CD8-positive, alpha-beta memory T cell (primary cell): Measurements from ENCODE around the gene DAB1. TPM values are rescaled to one million over a fixed set of nuclear protein-coding genes. Genes with fewer than 3 reads are reported as not detected.

Experiments used
- CTCF ChIA-PET: fragments of 350-600 bp; sonication (Branson Sonifier 250); formaldehyde crosslinking; loops from one replicate; lab custom pipeline; 2021; ENCODE audit warnings: antibody characterized with exemption; lab: Charles Lee
- POLR2A ChIA-PET: fragments of 350-600 bp; sonication (Branson Sonifier 250); formaldehyde crosslinking; loops from one replicate; lab custom pipeline; 2021; ENCODE audit warnings: antibody characterized with exemption; lab: Charles Lee
- DNase-seq, 5 donors: peaks; one replicate each; pipeline versions ENCODE4 v3.0.0 to v3.0.0-alpha.2; 2020 to 2022; ENCODE audit warnings: mixed read lengths in 1 of 5
- H3K27ac ChIP-seq: one replicate; pipeline ENCODE4 v1.7.0; 2013; ENCODE audit warnings: low read depth, mild to moderate bottlenecking, low read length, moderate library complexity
- H3K27me3 ChIP-seq: 2 replicates; pipeline ENCODE4 v1.7.0; 2013; ENCODE audit warnings: low read length, mild to moderate bottlenecking; ENCODE audit not compliant: insufficient read depth, poor library complexity, severe bottlenecking
- H3K36me3 ChIP-seq: 2 replicates; pipeline ENCODE4 v1.7.0; 2013; ENCODE audit warnings: mild to moderate bottlenecking, low read length, moderate library complexity; ENCODE audit not compliant: insufficient read depth
- H3K4me1 ChIP-seq: 2 replicates; pipeline ENCODE4 v1.7.0; 2013; ENCODE audit warnings: mild to moderate bottlenecking, low read length, moderate library complexity; ENCODE audit not compliant: insufficient read depth
- H3K4me3 ChIP-seq: 2 replicates; pipeline ENCODE4 v1.7.0; 2013; ENCODE audit warnings: mild to moderate bottlenecking, low read length
- H3K9me3 ChIP-seq: 2 replicates; pipeline ENCODE4 v1.7.0; 2013; ENCODE audit warnings: mild to moderate bottlenecking, low read length
- H3K27ac Mint-ChIP-seq, 8 donors: one replicate each; pipeline ENCODE4 v1.8.0; 2020 to 2021; ENCODE audit warnings: mixed read lengths in 8 of 8, mild to moderate bottlenecking in 6 of 8, inconsistent platforms in 3 of 8, moderate library complexity in 3 of 8
- H3K27me3 Mint-ChIP-seq, 2 donors: one replicate each; pipeline ENCODE4 v1.8.0; 2020 to 2021; ENCODE audit warnings: mixed read lengths in 2 of 2, mild to moderate bottlenecking in 1 of 2, moderate library complexity in 1 of 2
- H3K36me3 Mint-ChIP-seq, 3 donors: one replicate each; pipeline ENCODE4 v1.8.0; 2020 to 2021; ENCODE audit warnings: mixed read lengths in 3 of 3, inconsistent platforms in 1 of 3, mild to moderate bottlenecking in 1 of 3
- H3K4me1 Mint-ChIP-seq, 3 donors: one replicate each; pipeline ENCODE4 v1.8.0; 2020 to 2021; ENCODE audit warnings: mixed read lengths in 3 of 3, inconsistent platforms in 1 of 3, mild to moderate bottlenecking in 1 of 3
- H3K4me3 Mint-ChIP-seq, 7 donors: one replicate each; pipeline ENCODE4 v1.8.0; 2020 to 2021; ENCODE audit warnings: mixed read lengths in 7 of 7, mild to moderate bottlenecking in 6 of 7, moderate library complexity in 4 of 7, inconsistent platforms in 2 of 7
- H3K9me3 Mint-ChIP-seq, 5 donors: one replicate each; pipeline ENCODE4 v1.8.0; 2020 to 2022; ENCODE audit warnings: mixed read lengths in 5 of 5, mild to moderate bottlenecking in 3 of 5, moderate library complexity in 2 of 5, inconsistent platforms in 1 of 5
- polyA plus RNA-seq: library from polyadenylated mRNA; unstranded; fragments of 300-500 nt; fragmentation: Illumina TruSeq; gene quantifications from one replicate; pipeline ENCODE4 v1.2.3, GENCODE V29; 2021
- total RNA-seq, 2 experiments: library from RNA; stranded (reverse); gene quantifications; one replicate each; pipeline ENCODE4 v1.2.3, GENCODE V29; 2021

DAB1 gene
- total and polyA plus RNA-seq, 3 experiments from 2014 or later: 0.09 to 1.7 TPM; not detected in 1

DNA sequence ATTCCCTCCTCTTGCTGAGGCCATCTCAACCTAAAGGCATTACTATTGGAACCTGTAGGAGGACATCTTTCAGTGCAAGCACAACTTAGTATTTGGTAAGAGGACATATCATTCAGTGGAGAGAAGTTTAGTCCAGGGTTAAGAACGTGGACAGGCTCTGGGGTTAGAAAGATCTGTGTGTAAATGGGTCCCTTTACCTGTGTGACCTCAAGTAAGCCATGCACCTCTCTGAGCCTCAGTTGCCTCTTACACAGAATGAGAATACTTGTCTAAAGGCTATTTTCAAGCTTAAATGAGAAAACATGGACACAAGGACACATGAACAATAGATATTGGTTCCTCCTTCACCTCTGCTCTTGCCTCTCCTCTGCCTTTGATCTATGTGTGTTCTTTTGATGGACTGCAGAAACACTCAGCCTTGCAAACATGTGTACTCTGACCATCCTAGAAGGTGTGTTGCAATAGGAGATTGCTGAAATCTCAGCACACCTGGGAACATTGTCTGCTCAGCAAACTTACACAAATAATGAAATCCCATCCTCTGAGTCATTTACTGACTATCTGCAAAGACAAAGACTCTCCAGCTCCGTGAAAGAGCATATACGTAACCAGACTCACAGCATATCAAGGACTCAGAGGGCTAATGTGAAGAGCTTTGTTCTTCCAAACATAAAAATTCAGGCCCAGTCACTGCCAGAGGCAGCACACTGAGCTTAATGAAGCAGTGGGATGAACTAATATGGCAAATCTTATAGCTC, 143.8 kb downstream of the DAB1 start:
- no peaks in the 10 kb centered on the region for H3K9me3 Mint-ChIP-seq
- H3K36me3 Mint-ChIP-seq: peaks cover 0 to 4% (median 0%) of the 10 kb centered on the region in 3 donors
- ChIA-PET POLR2A (no interaction called here), CTCF (no interaction called here)
- no peak overlapping the region for H3K4me3 ChIP-seq
- H3K4me3 Mint-ChIP-seq: no peak overlapping the region
- H3K4me1 ChIP-seq: no peaks in the 10 kb centered on the region
- no peak overlapping the region for H3K27ac ChIP-seq
- H3K9me3 ChIP-seq: no peaks in the 10 kb centered on the region
- no peak overlapping the region for H3K27ac Mint-ChIP-seq
- H3K4me1 Mint-ChIP-seq: no peaks in the 10 kb centered on the region
- DNase-seq: no peak
- no peaks in the 10 kb centered on the region for H3K36me3 ChIP-seq
- no peaks in the 10 kb centered on the region for H3K27me3 Mint-ChIP-seq
- H3K27me3 ChIP-seq: no peaks in the 10 kb centered on the region

GRCh38 chr1:57278558-57278957, 145.3 kb downstream of the DAB1 start:
- ChIA-PET CTCF (no interaction called here), POLR2A (no interaction called here)
- DNase-seq: no peak
- Histone ChIP-seq H3K9me3 (no peaks in the 10 kb centered on the region), H3K27ac (no peak overlapping the region), H3K4me3 (no peak overlapping the region), H3K4me1 (no peaks in the 10 kb centered on the region), H3K27me3 (no peaks in the 10 kb centered on the region), H3K36me3 (no peaks in the 10 kb centered on the region)
- Mint-ChIP-seq H3K9me3 (no peaks in the 10 kb centered on the region), H3K27ac (no peak overlapping the region), H3K4me3 (no peak overlapping the region), H3K27me3 (no peaks in the 10 kb centered on the region), H3K4me1 (no peaks in the 10 kb centered on the region), H3K36me3 (peaks cover 0 to 4% (median 0%) of the 10 kb centered on the region in 3 donors)

DNA sequence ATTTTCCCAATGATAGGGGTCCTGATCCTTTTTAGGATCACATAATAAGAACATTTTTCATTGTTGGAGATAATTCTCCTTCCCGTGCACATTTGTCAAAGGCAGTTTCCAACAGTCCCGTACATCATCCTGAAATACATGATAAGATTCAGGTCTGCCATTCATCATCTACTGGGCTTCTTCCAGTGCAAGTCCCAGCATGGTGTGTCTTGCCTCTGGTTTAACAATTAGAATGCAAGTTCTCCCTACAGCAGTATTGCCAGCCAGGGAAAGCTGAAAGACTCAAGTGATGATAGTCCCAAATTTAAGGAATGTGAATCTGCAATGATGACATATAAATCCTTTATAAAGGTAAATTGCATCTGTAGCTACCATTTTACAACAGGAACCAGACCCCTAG, 146.2 kb downstream of the DAB1 start:
- Mint-ChIP-seq H3K36me3 (peaks cover 0 to 4% (median 0%) of the 10 kb centered on the region in 3 donors), H3K4me3 (no peak overlapping the region), H3K9me3 (no peaks in the 10 kb centered on the region), H3K27me3 (no peaks in the 10 kb centered on the region), H3K4me1 (no peaks in the 10 kb centered on the region), H3K27ac (no peak overlapping the region)
- no peaks in the 10 kb centered on the region for H3K9me3 ChIP-seq
- POLR2A ChIA-PET: no interaction called here
- no peaks in the 10 kb centered on the region for H3K4me1 ChIP-seq
- no peak for DNase-seq
- no peak overlapping the region for H3K4me3 ChIP-seq
- no peaks in the 10 kb centered on the region for H3K27me3 ChIP-seq
- CTCF ChIA-PET: no interaction called here
- no peak overlapping the region for H3K27ac ChIP-seq
- H3K36me3 ChIP-seq: no peaks in the 10 kb centered on the region

- ChIA-PET POLR2A (no interaction called here), CTCF (no interaction called here)
- peaks cover 0 to 4% (median 0%) of the 10 kb centered on the region in 3 donors for H3K36me3 Mint-ChIP-seq
- no peaks in the 10 kb centered on the region for H3K9me3 Mint-ChIP-seq
- H3K9me3 ChIP-seq: no peaks in the 10 kb centered on the region
- no peaks in the 10 kb centered on the region for H3K4me1 ChIP-seq
- no peak for DNase-seq
- no peak overlapping the region for H3K4me3 Mint-ChIP-seq
- H3K36me3 ChIP-seq: no peaks in the 10 kb centered on the region
- no peak overlapping the region for H3K27ac ChIP-seq
- no peaks in the 10 kb centered on the region for H3K27me3 ChIP-seq
- no peaks in the 10 kb centered on the region for H3K27me3 Mint-ChIP-seq
- no peaks in the 10 kb centered on the region for H3K4me1 Mint-ChIP-seq
- no peak overlapping the region for H3K4me3 ChIP-seq
- H3K27ac Mint-ChIP-seq: no peak overlapping the region
Observed at GRCh38 chr1:57276918-57277317, 146.9 kb downstream of the DAB1 start.

GRCh38 chr1:57272601-57273000, 151.3 kb downstream of the DAB1 start:
- ChIA-PET CTCF (no interaction called here), POLR2A (no interaction called here)
- Mint-ChIP-seq H3K4me3 (no peak overlapping the region), H3K27me3 (no peaks in the 10 kb centered on the region), H3K27ac (peak overlapping the region in 2 of 8 donors; percentile 11 to 69), H3K36me3 (no peaks in the 10 kb centered on the region), H3K9me3 (no peaks in the 10 kb centered on the region), H3K4me1 (no peaks in the 10 kb centered on the region)
- Histone ChIP-seq H3K9me3 (no peaks in the 10 kb centered on the region), H3K36me3 (no peaks in the 10 kb centered on the region), H3K27me3 (no peaks in the 10 kb centered on the region), H3K4me3 (no peak overlapping the region), H3K27ac (no peak overlapping the region), H3K4me1 (no peaks in the 10 kb centered on the region)
- DNase-seq: no peak

- Histone ChIP-seq H3K9me3 (no peaks in the 10 kb centered on the region), H3K27me3 (no peaks in the 10 kb centered on the region), H3K4me3 (no peak overlapping the region), H3K4me1 (no peaks in the 10 kb centered on the region), H3K36me3 (no peaks in the 10 kb centered on the region), H3K27ac (no peak overlapping the region)
- no peaks in the 10 kb centered on the region for H3K36me3 Mint-ChIP-seq
- ChIA-PET CTCF (no interaction called here), POLR2A (no interaction called here)
- H3K4me1 Mint-ChIP-seq: no peaks in the 10 kb centered on the region
- H3K27me3 Mint-ChIP-seq: peaks cover 0 to under 1% of the 10 kb centered on the region in 2 donors
- H3K27ac Mint-ChIP-seq: peak overlapping the region in 1 of 8 donors; percentile 30
- no peak for DNase-seq
- no peaks in the 10 kb centered on the region for H3K9me3 Mint-ChIP-seq
- H3K4me3 Mint-ChIP-seq: no peak overlapping the region
Observed at GRCh38 chr1:57272150-57272549, 151.7 kb downstream of the DAB1 start.

DNA sequence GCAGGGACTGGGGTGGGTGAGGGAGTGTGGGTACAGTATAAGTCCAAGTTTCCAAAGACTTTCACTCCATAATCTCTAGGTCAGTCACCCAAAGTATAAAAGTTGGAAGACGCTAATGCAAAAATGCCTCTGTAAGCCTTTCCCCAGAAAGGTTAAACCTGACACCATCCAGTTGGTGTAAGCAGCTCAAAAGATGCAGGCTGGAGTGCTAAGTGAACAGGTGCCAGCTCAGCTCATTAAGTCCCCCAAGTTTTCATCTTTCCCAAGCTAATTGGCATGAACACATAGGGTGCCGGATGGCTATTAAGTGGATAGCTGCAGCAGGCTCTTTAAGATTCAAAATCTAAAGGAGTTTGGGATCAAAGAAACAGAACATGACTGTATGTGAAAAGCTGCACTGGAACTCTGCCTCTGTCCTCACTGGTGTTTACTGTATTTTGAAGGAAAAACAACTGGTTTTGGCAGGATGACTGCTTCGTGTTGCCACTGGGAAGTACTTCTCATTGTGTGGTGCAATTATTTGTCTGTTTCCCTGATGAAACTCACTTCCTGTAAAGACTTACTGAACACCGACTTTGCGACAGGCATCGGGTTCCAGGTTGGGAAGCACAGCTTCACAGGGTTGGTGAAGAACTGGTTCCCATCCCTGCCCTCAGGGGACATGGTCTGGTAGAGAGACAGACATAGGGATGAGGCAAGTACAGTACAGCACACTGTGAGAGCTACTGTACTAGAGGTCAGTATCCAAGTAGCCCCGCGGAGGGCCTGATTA, 152.7 kb downstream of the DAB1 start:
- no peaks in the 10 kb centered on the region for H3K27me3 ChIP-seq
- H3K4me1 ChIP-seq: no peaks in the 10 kb centered on the region
- Mint-ChIP-seq H3K4me1 (no peaks in the 10 kb centered on the region), H3K27ac (no peak overlapping the region), H3K9me3 (no peaks in the 10 kb centered on the region), H3K27me3 (peaks cover 0 to 3% of the 10 kb centered on the region in 2 donors), H3K36me3 (no peaks in the 10 kb centered on the region), H3K4me3 (no peak overlapping the region)
- ChIA-PET CTCF (no interaction called here), POLR2A (no interaction called here)
- H3K27ac ChIP-seq: no peak overlapping the region
- H3K36me3 ChIP-seq: no peaks in the 10 kb centered on the region
- no peak overlapping the region for H3K4me3 ChIP-seq
- no peak for DNase-seq
- no peaks in the 10 kb centered on the region for H3K9me3 ChIP-seq

DNA sequence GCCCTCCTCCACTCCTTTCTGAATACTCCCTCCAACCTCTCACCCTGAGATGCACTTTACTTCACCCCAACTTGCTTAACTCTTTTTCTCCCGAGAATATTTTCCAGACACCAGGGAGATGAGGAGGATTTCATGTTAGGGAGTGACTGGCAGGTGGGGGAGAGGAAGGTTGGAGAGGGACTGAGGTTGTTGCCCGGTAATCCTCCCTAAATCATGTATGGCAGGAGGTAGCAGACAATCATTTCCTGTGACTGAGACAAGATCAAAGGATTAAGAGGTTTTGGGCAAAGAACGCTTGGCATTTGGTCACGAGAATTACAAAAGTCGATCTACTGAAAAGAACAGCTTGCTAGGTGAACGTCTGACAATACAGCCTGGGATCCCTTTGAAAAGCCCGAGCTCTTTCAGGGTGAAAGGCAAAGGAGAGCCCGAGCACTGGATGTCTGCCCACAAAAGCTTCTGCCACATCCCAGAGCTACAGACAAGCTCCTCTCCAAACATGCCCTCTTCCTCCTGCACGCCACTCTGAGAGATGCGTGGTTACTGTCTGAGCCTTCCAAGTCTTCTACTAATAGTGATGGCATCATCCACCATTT, 154.1 kb downstream of the DAB1 start:
- Mint-ChIP-seq H3K9me3 (no peaks in the 10 kb centered on the region), H3K4me1 (no peaks in the 10 kb centered on the region), H3K27me3 (peaks cover 0 to 3% of the 10 kb centered on the region in 2 donors), H3K27ac (peak overlapping the region in 1 of 8 donors; percentile 47), H3K36me3 (no peaks in the 10 kb centered on the region), H3K4me3 (no peak overlapping the region)
- no peaks in the 10 kb centered on the region for H3K4me1 ChIP-seq
- ChIA-PET POLR2A (no interaction called here), CTCF (no interaction called here)
- no peaks in the 10 kb centered on the region for H3K9me3 ChIP-seq
- no peak overlapping the region for H3K27ac ChIP-seq
- H3K4me3 ChIP-seq: no peak overlapping the region
- no peaks in the 10 kb centered on the region for H3K27me3 ChIP-seq
- no peak for DNase-seq
- no peaks in the 10 kb centered on the region for H3K36me3 ChIP-seq
